Neural cell (in vitro differentiated cells): ENCODE results near the gene GBX2.

Source experiments
- CTCF ChIP-seq: fragments of 450-650 bp; IDR thresholded peaks from 2 replicates; pipeline ENCODE4 v1.5.1; 2014; ENCODE audit warnings: antibody characterized with exemption, mild to moderate bottlenecking, moderate library complexity; ENCODE audit not compliant: poor library complexity, severe bottlenecking
- EP300 ChIP-seq: fragments of 450-650 bp; conservative IDR thresholded peaks from 2 replicates; pipeline ENCODE4 v1.6.1; 2014; ENCODE audit warnings: antibody characterized with exemption, mild to moderate bottlenecking, moderate library complexity; ENCODE audit not compliant: poor library complexity, severe bottlenecking
- EZH2 ChIP-seq: fragments of 200-600, 300-800 bp; shearing (Covaris generic), sonication (generic); IDR thresholded peaks from 2 replicates; pipeline ENCODE4 v1.6.1; 2014; ENCODE audit warnings: antibody characterized with exemption, low read length, borderline replicate concordance, mild to moderate bottlenecking; ENCODE audit not compliant: insufficient read depth, poor library complexity, severe bottlenecking
- POLR2AphosphoS5 ChIP-seq: IDR thresholded peaks from 2 replicates; pipeline ENCODE4 v1.6.1; 2012
- REST ChIP-seq: IDR thresholded peaks from 2 replicates; pipeline ENCODE4 v1.6.1; 2012; ENCODE audit warnings: borderline replicate concordance

- no peak for TF ChIP-seq CTCF
- no peak for TF ChIP-seq EP300
- TF ChIP-seq EZH2 = no peak
- TF ChIP-seq POLR2AphosphoS5 = no peak
- no peak for TF ChIP-seq REST
These were observed 43.8 kb downstream of the GBX2 start for GRCh38 chr2:236124182-236124893.
